CD4-positive, alpha-beta T cell treated with Interleukin-4 for 1 hour (primary cell): ENCODE data around the gene LHFPL3.

Experiments
- DNase-seq, 2 donors: peaks; one replicate each; pipeline ENCODE4 v3.0.0-alpha.2; 2020 to 2022

LHFPL3 gene

DNA sequence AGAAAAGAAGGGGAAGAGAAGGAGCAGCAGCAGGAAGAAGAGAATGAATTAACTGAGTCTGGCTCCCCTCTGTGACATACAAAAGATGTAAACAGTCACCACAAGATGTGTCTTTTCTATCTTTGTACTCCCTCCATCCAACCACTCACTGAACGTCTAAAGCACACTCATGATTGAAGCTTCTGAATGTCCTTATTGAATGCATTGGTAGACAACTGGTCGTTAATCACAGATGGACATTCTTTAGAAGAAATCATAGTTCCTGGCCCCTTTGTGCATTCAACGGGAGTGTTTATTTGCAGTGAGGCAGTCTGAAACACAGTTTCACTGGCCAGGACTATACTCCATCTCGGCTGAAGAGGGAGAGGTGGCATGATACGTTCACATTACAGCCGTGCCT, 479.3 kb downstream of the LHFPL3 start:
- DNase-seq: no peak

DNA sequence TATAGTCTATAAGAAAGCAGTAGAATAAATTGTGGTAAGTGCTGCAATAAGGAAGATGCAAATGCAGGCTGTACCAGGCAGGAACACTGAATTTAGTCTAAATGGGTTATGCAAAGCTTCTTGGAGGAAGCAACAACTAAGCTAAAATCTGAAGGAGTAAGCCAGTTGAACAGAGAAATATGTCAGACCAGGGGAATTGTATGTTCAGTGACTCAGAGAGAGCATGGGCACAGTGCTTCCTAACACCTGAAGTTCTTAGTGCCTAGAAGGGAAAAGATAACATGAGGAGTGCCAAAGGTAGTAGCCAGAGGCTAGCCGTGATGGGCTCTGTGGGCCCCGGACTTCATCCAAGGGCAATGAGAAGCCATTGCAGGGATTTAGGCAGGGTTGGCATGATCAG, 481.5 kb downstream of the LHFPL3 start:
- DNase-seq: no peak

DNA sequence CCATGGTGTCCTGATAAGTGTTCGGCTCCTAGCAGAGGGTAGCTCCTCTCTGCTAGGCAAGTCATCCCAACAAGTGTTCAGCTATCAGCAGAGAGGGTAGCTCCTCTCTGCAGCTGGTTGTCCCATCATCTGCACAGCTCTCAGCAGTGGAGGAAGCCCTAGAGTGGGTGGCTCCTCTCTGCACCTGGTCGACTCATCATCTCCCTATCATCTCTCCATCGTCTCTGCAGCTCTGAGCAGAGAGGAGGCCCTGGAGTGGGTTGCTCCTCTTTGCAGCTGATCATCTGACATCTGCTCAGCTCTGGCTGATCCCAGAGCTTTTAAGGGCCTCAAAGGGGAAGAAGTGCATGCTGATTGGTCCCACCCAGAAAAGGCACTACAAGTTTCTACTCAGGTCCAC, 485.7 kb downstream of the LHFPL3 start:
- DNase-seq: no peak

DNA sequence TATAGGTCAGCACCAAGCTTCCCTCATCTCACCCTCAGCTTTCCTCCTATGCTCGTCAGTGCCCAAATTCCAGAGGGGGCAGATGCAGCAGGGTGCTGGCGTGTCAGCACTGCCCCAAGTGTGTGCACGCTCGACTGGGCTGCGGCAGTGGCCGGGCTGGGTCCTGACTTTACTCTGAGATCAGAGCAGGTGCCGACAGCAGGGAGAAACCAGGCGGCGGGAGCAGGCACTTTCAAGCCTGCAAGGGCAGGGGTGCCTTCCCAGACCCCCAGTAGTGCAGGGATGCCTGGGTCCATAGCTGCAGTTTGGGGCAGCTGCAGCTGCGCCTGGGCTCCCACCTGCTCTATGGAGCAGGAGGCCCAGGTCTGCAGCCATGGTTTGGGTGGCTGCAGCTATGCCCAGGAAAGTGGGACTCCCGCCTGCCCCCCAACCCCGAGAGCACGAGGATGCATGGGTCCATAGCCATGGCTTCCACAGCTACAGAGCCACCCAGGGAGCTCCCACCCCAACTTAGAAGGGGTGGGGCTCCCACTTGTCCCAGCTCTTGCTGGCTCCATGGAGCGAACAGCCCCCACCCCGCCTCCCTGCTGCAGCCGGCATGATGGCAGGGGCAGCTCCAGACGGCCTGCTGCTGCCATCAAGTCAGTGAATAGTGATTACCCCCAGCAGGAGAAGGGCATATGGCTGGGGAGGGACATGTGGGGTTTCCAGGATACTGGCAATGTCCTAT, 486.4 kb downstream of the LHFPL3 start:
- DNase-seq: no peak

DNA sequence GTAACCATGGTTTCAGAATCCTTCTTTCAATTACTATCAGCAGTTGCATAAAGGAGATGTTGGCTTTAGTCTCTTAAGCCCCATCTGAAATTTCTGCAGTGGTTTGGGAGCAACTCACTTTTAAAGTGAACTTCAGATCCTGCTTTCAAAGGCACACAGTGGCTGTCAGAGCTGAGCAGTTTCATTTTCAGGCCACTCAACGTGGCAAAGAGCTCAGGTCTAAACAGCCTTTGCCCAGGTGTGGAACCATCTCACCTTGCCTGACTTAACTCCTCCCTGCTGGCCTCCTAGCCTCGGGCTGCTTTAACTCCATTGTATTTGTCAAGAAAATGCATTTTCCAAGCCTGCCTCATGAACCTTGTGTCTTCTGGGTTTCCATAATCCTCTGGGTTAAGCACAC, 488.1 kb downstream of the LHFPL3 start:
- DNase-seq: no peak

DNA sequence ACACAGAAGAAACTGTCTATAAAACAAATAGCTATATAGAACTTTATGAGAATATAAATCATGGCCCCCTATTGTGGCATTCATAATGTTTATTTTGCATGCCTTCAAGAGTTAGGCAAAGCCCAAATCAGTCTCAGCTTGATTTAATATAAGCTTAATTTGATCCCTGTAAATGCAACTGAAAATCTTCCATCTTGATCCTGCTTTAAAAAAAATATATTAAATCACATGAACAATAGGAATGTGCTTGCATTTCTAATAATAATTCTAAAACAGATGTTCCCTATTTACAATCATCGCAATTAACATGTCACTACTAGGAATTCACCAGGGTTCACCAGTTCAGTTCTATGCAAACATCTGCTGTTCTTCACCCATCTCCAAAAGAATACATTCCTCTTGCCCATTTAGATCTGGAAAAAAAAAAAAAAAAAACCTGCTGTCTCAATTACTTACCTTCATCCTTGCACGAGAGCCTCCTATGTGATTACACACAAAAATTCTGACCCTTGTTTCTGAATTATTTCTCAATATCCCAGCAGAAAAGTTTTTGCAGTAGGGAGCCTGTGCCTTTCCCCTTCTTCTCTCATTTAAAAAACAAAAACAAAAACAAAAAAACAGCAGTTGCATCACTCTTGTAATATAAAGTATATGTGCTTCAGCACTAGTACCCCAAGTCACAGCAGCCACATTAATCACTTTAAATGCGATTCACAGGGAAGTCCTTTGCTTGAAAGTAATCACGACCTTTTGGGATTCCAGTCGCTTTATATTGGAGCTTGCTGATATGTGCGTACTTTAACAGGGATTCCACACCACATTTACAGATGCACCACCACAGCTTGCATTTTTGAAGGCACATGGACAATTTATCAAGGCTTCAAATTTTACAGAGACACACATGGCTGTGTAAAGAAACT, 490.8 kb downstream of the LHFPL3 start:
- no peak for DNase-seq

DNA sequence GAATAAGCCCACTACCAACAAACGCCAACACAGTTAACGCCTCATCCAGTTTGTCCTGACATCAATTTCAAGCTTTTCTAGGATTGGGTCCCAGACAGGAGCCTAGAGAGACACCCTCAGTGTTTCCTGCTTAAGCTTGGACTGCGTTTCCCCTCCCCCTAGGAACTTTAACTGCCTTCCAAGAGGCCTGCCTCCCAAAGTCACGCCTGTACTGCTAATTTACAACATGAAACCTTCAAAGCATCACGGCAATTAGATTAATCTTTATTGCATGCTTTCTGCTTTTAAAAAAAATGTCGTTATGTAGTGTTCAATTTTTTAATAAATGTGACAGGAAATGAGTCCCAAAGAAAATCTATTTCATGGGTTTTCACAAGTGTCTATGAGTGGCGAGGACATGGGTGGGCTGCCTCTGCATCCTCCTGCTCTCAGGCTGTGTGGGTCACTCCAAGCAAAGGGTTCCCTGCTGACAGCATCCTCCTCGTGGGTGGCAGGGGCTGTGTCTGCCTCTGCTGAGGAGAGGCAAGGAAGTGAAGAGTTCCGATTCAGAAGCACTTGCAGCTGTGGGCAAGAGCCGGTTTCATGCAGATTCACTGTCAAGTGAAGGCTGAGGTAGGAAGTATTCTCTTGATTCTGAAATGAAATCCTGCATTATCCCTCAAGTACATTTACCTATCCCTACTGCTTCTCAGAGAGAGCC, 492.6 kb downstream of the LHFPL3 start:
- DNase-seq: no peak

DNA sequence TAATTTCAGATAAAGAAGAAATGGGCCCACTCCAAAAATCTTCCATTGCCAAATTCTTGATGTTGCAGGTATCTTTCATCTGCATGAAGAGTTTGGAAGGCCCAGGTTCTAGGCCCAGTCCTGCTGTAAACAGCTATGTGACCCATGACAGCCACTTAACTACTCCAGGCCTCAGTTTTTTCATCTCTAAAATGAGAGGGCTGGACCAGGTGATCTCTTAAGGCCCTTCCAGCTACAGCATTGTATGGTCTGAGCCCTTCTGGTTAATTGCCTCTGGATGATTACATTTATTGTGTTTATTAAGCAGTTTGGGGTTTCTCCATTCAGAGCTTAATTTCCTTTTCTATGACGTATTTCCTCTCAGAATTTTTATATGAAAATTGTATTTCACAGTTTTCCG, 494.8 kb downstream of the LHFPL3 start:
- DNase-seq: no peak

DNA sequence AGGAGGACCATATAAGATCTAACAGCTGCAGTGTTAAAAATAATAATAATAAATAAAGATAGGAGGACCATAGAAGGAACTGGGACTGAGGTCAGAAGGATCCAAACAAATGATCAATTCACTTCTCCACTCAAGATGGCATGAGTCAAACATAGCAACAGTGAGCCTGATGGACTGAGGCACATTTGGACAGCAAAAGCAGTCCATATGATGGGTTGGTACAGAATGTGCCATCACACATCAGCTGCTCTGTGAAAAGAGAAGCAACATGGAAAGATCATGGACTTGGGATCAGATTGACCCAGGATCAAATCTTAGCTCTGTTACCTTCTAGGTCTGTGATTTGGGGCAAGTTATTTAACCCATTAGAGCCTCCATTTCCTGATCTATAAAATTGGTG, 496.7 kb downstream of the LHFPL3 start:
- no peak for DNase-seq

DNA sequence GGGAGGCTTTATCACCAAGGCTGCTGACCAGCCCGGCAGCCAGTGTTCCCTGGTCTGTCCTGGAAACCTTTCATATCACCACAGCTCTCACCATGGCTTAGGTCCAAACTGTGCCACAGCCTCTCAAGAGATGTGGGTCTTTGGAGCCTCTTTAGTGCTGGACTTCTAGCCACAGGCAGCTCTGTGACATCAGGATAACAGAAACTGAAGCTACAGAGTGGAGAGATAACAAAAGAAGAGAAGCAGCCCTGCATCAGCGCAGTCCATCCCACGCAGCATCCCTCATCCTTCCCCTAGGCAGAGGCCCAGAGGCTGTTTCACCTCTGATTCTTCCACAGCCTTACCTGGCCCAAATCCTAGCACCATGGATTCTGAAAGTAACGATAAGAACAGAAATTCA, 497.7 kb downstream of the LHFPL3 start:
- no peak for DNase-seq

DNA sequence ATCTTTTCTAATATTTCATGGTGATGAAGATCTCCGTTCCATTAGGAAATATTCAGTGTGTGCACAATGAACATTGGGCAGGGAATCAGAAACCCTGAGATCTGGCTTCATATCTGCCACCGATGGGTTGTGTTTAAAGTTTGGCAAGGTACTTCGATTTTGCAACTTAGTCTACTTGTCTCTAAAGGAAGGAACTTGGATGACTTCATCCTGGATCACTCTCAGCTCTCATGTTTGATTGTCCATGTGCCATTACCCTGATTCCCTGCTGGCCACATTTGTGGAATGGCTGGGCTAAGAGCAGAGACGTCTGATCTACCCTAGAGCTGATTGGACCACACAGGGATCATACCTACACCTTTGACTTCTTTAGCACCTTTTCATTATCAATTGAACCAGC, 508.6 kb downstream of the LHFPL3 start:
- DNase-seq: no peak

DNA sequence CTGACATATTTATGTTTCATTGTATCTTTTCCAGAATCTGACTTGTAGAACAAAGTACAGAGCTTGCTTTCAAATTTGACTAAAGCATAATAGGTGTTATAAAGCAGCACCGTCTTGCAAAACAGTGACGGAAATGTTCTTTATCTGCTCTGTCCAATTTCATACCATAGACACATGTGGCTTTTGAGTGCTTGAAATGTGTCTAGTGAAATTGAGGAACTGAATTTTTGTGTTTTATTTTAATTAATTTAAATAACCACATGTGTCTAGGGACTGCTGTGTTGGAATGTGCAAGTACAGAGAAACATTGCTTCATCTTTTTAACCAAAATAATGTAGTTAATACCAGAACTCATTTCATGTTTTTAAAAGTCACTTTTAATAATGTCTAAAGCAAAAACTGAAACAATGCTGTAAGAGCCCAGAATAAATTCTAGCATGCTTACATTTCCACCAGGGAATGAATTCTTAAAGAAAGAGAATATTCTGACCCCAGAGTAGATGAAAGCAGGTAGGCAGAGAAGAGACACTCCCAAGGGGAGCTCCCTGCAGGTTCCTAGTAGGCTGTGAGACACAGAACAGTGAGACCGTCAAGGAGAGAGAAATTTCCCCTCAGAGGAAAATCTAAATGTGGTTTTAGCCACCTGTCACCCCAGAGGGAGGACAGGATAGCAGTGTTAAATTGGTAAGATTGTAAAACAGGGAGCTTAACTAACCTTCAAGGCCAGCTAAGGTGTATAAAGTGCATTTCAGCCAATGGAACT, 510.3 kb downstream of the LHFPL3 start:
- no peak for DNase-seq

DNA sequence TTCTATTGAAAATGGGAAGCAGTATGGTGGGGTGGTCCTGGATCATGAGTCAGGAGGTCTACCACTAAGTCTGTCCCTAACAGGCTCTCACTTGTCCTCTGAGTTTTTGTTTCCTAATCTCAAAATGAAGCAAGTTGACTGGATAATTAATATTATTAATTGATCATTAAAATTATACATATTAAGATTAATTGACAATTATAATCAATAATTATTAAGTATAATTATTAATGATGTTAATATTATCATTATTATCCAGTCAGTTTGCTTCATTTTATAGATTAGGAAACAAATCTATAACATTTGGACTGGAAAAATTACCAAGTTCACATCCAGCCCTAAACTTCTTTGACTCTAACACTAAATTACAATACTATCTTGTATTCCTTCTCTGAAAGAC, 511.4 kb downstream of the LHFPL3 start:
- DNase-seq: no peak

DNA sequence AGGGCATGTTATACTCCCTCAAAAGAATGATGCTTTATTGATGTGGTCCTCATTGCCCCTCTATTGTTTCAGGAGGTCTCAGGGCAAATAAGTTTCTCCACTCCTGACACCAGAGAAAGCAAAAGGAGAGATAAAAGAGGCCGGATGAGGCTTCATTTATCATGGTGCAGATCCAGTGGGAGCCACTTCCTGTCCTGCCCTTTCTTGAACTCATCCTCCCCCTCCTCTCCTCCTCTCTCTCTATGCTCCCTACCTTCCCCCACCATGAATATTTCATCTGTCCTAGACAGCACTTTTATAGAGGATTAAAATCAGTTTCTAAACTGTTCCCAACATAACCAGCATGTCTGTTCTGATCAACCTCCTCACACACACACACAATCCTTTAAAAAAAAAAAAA, 513.4 kb downstream of the LHFPL3 start:
- DNase-seq: no peak

DNA sequence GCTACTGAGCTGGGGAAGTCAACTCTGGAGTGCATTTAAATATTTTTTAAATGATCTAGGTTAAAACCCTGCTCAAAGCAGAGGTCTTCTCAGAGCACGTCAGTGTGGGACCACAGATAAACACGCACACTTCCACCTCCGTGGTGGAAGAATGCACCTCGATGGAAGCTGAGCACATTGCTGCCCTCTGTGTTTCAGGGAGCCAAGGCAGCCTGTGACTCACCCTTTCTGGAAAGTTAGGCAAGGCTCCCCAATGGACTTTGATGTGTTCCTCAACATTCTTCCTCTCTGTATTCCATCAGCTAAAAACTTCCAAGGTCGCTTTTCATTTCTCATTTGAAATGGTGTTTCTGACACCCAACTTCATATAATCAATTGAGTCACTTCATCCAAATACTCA, 514.8 kb downstream of the LHFPL3 start:
- DNase-seq: no peak

DNA sequence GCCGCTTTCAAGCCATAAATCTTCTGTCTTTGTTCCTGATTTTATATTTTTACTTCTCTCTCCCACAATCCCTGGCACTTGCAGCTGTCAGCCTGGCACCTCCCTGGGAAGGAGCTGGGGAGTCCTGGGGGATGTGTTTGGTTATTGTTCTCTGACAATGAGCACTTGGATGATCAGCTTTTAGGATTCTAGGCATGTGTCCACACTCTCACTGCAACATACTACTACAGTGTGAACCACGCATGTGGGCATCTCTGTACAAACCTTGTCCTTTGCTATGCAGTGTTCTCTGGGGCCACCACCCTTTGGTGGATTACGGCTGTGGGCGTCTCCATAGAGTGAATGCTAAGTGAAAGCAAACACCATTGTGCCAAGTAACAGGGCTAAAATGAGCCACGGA, 517.2 kb downstream of the LHFPL3 start:
- DNase-seq: no peak

DNA sequence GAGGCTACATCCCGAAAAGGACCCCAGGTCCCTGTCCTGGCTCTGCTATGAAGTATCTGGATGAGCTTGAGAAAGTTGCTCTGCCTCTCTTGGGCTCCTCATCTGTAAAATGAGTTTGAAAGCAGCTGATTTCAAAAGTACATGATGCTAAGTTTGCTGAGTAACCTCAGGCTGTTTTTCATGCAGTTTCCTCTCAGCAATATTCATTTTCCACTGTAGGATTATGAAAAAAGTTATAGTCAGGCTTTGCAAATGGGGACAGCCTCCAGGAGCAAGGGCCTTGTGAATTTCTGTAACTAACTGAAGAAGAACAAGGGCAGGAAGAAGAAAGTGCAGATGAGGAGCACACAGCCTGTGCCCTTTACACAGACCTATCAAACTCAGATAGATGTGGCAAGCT, 518.3 kb downstream of the LHFPL3 start:
- DNase-seq: no peak

DNA sequence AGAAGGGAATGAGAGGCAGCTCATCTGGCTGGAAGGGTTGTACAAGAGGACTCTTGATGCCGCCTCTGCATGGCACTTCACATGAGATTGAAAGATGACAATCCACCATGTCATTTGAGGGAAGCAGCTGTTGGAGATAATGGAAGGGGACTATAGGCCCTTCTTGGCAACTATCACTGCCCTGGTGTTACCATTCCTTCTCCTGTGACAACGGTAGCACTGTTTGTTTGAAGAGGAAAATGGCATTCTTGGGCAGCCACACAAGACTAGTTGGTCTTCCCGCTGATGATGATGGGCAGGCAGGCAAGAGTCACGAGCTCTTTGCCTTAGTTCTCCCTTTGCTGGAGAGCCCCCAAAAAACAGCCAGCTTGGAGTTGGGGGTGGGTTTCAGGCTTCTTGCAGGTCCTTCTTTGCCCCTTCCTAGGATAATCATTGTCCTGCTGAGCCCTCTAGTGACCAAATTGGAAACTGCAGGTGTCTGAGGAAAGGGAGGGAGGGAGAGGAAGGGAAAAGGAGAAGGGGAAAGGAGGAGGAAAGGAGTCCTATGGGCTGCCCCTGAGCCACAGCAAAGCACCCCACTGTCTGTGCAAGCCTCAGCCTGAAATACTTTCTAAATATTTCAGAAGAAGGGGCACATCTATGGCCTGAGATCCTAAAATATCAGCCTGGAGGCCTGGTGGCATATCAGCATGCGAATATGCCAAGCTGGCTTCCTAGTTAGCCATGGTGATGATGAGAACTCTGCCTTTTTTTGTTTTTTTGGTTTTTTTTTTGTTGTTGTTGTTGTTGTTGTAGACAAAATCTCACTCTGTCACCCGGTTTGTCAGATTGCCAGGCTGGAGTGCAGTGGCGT, 520.0 kb downstream of the LHFPL3 start:
- peak in 1 of 2 donors; percentile 44 for DNase-seq

DNA sequence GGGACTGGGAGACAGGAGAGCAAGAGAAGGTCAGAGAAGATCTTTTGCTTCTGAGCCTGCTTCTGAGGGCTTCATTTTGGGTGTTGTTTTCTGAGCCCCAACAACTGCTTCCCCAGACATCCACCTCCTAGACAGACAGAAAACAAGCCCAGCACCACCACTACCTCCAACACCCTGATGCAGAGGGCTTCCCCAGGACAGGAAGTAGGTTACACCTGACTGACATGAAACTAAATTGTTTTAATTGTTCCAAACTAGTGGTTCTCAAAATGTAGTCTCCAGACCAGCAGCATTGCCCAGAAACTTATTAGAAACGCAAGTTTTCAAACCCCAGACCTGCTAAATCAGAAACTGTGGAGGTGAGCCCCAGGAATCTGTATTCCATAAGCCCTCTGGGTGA, 522.0 kb downstream of the LHFPL3 start:
- DNase-seq: no peak

DNA sequence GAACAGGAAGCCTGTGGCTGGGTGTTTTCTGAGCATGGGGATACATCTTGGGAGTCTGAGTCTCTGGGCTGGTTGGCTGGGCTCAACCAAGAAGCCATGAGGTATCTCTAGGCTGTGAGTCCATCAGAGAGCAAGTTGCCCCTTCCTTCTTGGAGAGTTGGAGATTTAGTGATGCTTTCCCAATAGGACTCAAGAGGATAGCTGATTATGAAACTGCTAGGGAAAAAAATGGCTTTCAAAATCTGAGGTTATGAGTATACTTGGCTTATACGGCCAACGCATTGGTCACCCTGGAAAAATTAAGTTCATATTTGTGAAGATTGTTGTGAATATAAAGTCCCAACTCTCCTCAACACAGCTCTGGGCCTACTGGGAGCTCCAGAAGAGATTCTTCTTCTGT, 522.9 kb downstream of the LHFPL3 start:
- DNase-seq: no peak

DNA sequence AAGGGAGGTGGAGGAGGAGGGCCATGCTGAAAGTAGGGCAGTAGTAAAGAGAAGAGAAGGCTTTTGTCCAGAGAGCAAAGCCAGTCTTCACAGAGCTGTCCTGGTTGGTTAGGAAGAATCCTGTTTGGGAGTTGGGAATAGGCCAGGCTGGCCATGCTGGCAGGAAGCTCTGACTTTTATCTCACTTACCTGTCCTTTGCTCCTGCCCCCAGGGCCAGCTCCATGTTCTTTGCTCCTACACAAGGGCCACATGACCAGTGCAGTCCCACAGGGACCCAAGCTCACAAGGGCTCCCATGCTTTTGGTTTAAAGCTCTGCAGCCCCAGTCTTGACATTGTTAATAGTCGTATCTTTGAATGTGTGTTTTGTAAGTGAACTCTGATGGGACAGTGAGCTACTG, 524.0 kb downstream of the LHFPL3 start:
- DNase-seq: no peak

DNA sequence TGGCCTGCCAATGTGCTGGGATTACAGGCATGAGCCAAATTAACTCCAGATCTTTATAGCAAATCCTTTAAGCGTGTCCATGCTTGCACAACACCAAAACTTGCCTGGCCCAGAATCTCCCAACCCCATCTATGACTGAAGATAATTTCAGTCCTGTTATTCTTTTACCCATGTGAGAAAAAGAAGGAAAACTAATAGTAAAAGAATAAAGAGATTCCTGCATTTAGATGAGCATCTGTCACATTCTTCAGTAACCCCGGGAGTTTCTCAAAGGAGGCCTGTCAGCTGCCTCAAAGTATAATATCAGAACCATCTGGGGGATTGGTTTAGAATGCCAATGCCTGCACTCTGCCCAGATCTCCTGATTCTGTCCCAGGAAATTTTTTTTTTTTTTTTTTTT, 527.5 kb downstream of the LHFPL3 start:
- DNase-seq: no peak
